Neural crest cell (in vitro differentiated cells): ENCODE data around the gene FN1. TPM values are rescaled to one million over a fixed set of nuclear protein-coding genes. Genes with fewer than 3 reads are reported as not detected.

Experiments used
- DNase-seq: peaks from one replicate; pipeline ENCODE4 v3.0.0; 2021; ENCODE audit warnings: low read depth, mixed read lengths, low spot score
- H3K27ac Mint-ChIP-seq: one replicate; pipeline ENCODE4 v1.8.0; 2021; ENCODE audit warnings: mild to moderate bottlenecking, mixed read lengths; ENCODE audit not compliant: unreplicated experiment
- H3K27me3 Mint-ChIP-seq: 2 replicates; pipeline ENCODE4 v1.8.0; 2021; ENCODE audit warnings: low read depth, mild to moderate bottlenecking, mixed read lengths
- H3K36me3 Mint-ChIP-seq: 2 replicates; pipeline ENCODE4 v1.8.0; 2021; ENCODE audit warnings: low read depth, mild to moderate bottlenecking, mixed read lengths
- H3K4me1 Mint-ChIP-seq: 2 replicates; pipeline ENCODE4 v1.8.0; 2021; ENCODE audit warnings: mixed read lengths
- H3K4me3 Mint-ChIP-seq: one replicate; pipeline ENCODE4 v1.8.0; 2021; ENCODE audit warnings: mild to moderate bottlenecking, mixed read lengths
- H3K9me3 Mint-ChIP-seq: 2 replicates; pipeline ENCODE4 v1.8.0; 2021; ENCODE audit warnings: mixed read lengths
- total RNA-seq: library from RNA; stranded (reverse); gene quantifications from 2 replicates; pipeline ENCODE4 v1.2.1, GENCODE V29; 2021
- TF ChIP-seq, protein P1 (sequence below): fragments of 200-600 bp; sonication (generic); conservative IDR thresholded peaks from 2 replicates; pipeline ENCODE4 v1.5.0; 2021; ENCODE audit warnings: antibody characterized with exemption, mild to moderate bottlenecking

The FN1 gene
- total RNA-seq, 1 donor from 2014 or later = 103 TPM

GRCh38 chr2:215366440-215367032 lies 69.3 kb downstream of the FN1 start:
- no peak for DNase-seq
- Mint-ChIP-seq H3K36me3 (peaks cover 38% of the 10 kb centered on the region), H3K27me3 (no peaks in the 10 kb centered on the region), H3K27ac (no peak overlapping the region), H3K4me1 (no peaks in the 10 kb centered on the region), H3K9me3 (no peaks in the 10 kb centered on the region), H3K4me3 (no peak overlapping the region)
- TF ChIP-seq, protein P1, sequence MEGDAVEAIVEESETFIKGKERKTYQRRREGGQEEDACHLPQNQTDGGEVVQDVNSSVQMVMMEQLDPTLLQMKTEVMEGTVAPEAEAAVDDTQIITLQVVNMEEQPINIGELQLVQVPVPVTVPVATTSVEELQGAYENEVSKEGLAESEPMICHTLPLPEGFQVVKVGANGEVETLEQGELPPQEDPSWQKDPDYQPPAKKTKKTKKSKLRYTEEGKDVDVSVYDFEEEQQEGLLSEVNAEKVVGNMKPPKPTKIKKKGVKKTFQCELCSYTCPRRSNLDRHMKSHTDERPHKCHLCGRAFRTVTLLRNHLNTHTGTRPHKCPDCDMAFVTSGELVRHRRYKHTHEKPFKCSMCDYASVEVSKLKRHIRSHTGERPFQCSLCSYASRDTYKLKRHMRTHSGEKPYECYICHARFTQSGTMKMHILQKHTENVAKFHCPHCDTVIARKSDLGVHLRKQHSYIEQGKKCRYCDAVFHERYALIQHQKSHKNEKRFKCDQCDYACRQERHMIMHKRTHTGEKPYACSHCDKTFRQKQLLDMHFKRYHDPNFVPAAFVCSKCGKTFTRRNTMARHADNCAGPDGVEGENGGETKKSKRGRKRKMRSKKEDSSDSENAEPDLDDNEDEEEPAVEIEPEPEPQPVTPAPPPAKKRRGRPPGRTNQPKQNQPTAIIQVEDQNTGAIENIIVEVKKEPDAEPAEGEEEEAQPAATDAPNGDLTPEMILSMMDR = no peak

GRCh38 chr2:215365184-215365658 lies 70.6 kb downstream of the FN1 start:
- no peak overlapping the region for H3K4me3 Mint-ChIP-seq
- TF ChIP-seq, protein P1 = no peak
- DNase-seq = no peak
- no peak overlapping the region for H3K27ac Mint-ChIP-seq
- H3K36me3 Mint-ChIP-seq = peaks cover 40% of the 10 kb centered on the region
- H3K4me1 Mint-ChIP-seq = no peaks in the 10 kb centered on the region
- H3K9me3 Mint-ChIP-seq = no peaks in the 10 kb centered on the region
- H3K27me3 Mint-ChIP-seq = no peaks in the 10 kb centered on the region

DNA sequence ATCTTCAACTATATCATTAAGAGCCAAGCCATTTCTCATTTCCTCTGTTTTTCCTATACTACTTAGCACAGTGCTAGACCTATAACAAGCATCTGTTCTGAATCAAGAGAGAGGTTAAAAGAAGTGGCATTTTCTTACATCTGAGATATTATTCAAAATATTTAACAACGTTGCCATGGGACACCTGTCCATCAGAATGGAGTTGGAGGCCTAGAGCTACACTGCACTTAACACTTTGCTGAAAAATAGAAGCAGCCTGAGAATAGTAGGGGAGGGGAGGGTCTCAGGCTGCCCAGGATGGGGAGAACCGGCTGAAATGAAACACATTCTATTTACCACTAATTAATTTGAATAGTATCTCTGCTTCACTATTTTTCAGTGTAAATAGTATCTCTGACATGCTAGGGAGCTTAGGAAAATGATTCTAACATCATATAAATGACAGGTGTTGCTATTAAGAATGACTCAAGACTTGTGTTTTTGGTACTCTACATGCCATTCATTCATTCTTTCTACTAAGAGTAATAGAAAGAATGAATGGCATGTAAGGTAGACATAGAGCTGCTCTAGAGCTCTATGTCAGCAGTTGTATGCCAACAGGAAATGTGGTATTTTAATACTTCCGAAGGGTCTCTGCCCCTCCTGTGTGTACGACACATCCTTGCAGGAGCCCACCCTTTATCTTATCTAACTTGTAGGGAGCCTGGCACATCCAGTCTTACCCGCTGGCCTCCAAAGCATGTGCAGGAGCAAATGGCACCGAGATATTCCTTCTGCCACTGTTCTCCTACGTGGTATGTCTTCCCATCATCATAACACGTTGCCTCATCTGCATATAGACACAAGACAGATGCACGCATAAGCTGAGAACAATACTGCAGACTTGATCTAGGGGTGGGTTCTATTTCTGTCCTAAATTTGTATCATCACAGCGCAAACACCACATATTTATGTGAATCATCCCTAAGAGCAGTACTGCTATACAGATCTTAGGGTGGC lies 71.4 kb downstream of the FN1 start:
- TF ChIP-seq, protein P1 = no peak
- Mint-ChIP-seq H3K4me3 (no peak overlapping the region), H3K4me1 (no peaks in the 10 kb centered on the region), H3K9me3 (no peaks in the 10 kb centered on the region), H3K36me3 (peaks cover 40% of the 10 kb centered on the region), H3K27ac (no peak overlapping the region), H3K27me3 (no peaks in the 10 kb centered on the region)
- no peak for DNase-seq

DNA sequence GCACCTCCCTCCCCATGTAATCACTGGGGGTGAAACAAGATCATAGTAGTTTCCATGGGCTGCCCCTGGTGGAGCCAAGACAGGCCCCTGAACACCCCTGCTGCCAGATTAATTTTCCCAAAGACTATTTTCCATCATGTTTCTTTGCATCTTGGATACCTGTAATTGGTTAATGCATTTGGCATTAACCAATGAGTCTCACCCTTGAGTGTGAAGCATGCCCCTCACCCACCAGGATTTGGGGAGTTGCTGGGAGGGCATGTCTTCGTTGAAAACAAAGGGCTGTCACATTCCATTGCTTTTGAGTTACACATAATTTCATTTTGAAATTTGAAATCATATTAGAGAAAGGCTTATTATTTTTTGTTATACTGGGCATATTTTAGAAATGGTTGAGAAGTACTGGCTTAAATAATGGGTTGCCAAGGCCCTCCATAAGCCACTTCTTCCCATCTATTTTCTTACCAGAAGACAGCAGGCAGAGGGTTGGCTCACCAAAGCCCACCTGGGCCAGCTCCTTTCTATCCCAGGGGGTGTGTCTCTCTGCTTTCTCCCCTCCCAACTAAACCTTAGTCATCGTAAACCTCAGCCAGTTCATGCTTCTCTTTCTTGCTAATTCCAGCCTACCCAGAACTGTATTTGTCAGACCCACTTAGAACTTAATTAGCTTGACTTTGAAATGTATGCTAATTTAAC lies 72.3 kb downstream of the FN1 start:
- Mint-ChIP-seq H3K36me3 (peaks cover 36% of the 10 kb centered on the region), H3K4me3 (no peak overlapping the region), H3K27ac (no peak overlapping the region), H3K9me3 (no peaks in the 10 kb centered on the region), H3K27me3 (no peaks in the 10 kb centered on the region), H3K4me1 (no peaks in the 10 kb centered on the region)
- TF ChIP-seq, protein P1 = no peak
- no peak for DNase-seq

GRCh38 chr2:215363039-215363438 lies 72.8 kb downstream of the FN1 start:
- no peak overlapping the region for H3K4me3 Mint-ChIP-seq
- H3K27me3 Mint-ChIP-seq = no peaks in the 10 kb centered on the region
- DNase-seq = no peak
- no peaks in the 10 kb centered on the region for H3K9me3 Mint-ChIP-seq
- H3K36me3 Mint-ChIP-seq = peaks cover 38% of the 10 kb centered on the region
- no peaks in the 10 kb centered on the region for H3K4me1 Mint-ChIP-seq
- H3K27ac Mint-ChIP-seq = no peak overlapping the region
- TF ChIP-seq, protein P1 = no peak
